Left cardiac atrium (tissue), 4 donors: ENCODE measurements around the gene NFKBIB. TPM values are rescaled to one million over a fixed set of nuclear protein-coding genes. Genes with fewer than 3 reads are reported as not detected.
"Not testable (repeated sequence)": the region's sequence is repeated elsewhere in the genome, so short reads cannot be mapped to it uniquely, and the experiment has no call there.

Experiments used
- ATAC-seq, 2 donors: fragments of 200-7000 bp; cut with Tn5 transposase; one replicate each; pipeline ENCODE4 v1.9.1; 2020; ENCODE audit warnings: mild to moderate bottlenecking in 2 of 2, moderate library complexity in 2 of 2
- DNase-seq: peaks from one replicate; pipeline ENCODE4 v3.0.0-alpha.2; 2020
- intact Hi-C, 2 donors: fragments of 100-400 bp; cut with DNase I; formaldehyde crosslinking; loops; one replicate each; pipeline versions ENCODE4 v1.14.1 to v1.15.1; 2022 to 2023
- total RNA-seq, 2 donors: library from RNA; stranded (reverse); fragmentation: NEBNext Ultra II Directional; extraction: Animal tissue kit (Norgen Biotek cat#: 25700); gene quantifications; one replicate each; pipeline ENCODE4 v1.2.1, GENCODE V29; 2021
- donor health status: DM: no; HTN: yes; CAD: no.
- donor health status: DM: no; HTN: yes; CAD: no; lungs with severe emphysema.
- donor health status: DM: yes; HTN: yes; CAD: no.
- donor health status: Dilated cardiomyopathy.

The NFKBIB gene
- total RNA-seq, 2 donors from 2014 or later = 17.9 to 23.0 TPM

GRCh38 chr19:38869836-38870607 is 29.7 kb upstream of the NFKBIB start:
- intact Hi-C loops = no loop called here
- DNase-seq (peak; percentile 91), ATAC-seq (peak; percentile 94 to 97)

- intact Hi-C loops = no loop called here
- DNase-seq = no peak
- ATAC-seq = no peak
These were observed 29.2 kb upstream of the NFKBIB start for GRCh38 chr19:38870612-38871011.

GRCh38 chr19:38873400-38873799 is 26.4 kb upstream of the NFKBIB start:
- intact Hi-C loops, ATAC-seq, DNase-seq: not testable (repeated sequence)

DNA sequence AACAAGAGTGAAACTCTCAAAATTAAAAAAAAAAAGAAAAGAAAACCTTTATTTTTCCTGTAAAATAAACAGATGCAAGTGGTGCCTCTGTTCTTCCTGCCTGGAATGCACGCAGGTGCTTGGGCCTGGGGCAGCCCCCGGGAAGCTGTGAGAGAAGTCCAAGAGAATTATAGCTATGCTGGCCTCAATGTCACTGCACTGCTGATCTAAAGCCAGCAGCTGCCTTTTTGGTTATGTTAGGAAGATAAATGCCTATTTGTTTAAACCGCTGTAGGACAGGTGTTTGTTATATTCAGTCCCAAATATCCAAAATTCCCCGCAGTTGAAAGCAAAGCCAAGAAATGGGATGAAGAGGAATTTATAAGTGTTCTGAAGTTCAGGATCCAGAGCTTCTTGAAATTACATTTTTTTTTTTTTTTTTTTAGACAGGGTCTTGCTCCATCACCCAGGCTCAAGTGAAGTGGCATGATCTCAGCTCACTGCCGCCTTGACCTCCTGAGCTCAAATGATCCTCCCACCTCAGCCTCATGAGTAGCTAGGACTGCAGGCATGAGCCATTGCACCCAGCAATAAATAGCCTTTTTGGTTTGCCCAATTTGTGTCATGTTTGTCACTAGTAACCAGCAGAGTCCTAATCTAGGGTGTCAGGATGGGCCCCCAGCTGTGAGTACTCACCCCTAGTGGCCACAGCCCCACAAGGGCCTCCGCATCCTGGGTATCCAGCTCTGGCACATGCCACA is 23.9 kb upstream of the NFKBIB start:
- ATAC-seq (no peak), DNase-seq (no peak)
- intact Hi-C loops = no loop called here

DNA sequence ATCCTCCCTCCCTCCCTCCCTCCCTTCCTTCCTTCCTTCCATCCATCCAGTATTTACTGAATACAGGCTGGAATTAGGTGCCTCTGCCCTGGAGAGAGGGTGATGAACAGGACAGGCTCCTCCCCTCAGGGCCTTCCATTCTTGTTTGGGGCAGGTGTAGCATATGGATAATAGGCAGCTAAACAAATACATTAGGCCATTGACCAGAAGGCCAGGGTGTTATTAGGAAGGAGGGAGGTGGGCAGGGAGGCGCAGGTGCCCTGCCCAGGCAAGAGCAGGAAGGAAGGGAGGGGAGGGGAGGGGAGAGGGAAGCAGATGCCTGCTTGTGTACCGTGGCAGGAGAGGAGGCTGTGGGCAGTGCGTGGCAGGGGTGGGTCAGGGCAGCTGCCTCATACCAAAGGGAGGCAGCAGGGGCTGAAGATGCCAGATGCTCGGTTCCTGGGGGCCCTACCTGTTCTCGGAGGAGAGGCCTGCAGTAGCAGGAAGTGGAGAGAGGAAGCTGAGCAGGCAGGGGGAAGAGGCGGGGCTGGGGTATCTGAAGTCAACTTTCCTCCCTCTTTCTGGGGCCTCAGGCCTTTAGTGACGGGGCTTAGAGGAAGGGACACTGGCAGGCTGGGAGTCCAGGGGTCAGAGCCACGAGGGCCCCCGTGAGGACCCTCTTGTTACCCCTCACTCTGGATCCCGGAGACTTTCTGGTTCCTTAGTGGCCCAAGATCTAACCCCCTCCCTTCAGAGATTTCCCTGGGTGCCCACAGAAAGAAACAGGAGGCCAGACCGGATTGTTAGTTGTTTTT is 21.8 kb upstream of the NFKBIB start, which contains the start of gene RINL:
Gene RINL, minus strand, starts transcription at position 495 of the 794 bp plus-strand sequence. CDS start 1,533 bp downstream, outside the sequence.
- peak; percentile 40 to 72 for ATAC-seq
- intact Hi-C loops = no loop called here
- DNase-seq = peak; percentile 33

DNA sequence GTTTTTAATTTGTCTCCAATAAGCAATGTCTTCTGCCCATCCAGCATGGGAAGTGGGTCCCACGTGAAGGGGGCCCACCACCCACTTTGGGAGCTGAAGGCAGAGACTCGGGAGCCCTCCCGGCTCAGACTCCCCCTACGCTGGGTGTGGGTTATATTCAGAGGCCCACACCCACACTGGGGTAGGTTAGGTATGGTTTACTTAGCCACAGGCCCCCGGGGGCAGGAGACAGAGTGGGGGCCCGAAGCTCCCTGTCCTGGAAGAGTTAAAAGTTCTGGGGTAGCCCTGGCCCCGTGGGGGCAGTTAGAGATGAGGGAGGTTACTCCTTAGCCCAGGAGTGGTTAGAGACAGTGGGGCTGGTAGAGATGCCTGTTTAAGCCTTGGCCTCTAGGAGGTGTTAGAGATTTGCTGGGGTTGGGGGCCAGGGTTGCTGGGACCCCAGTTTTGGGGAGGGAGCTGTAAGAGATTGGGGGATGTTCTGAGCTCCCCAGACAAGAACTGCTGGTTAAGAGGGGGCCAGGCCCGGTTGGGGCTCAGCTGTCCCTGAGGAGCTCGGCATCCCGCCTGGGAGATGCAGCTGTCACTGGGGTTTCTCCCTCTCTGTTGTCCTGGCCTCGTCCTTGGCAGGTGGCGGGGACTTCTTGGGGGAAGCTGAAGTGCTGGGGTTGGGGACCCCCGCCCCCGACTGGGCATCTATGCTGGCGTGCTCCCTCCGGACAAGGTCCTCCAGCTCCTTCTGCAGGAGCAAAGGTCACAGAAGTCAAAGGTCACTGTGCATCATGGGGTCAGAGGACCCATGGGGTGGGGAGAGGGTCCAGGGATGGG is 21.0 kb upstream of the NFKBIB start:
- DNase-seq (no peak), ATAC-seq (no peak)
- intact Hi-C loops = no loop called here

DNA sequence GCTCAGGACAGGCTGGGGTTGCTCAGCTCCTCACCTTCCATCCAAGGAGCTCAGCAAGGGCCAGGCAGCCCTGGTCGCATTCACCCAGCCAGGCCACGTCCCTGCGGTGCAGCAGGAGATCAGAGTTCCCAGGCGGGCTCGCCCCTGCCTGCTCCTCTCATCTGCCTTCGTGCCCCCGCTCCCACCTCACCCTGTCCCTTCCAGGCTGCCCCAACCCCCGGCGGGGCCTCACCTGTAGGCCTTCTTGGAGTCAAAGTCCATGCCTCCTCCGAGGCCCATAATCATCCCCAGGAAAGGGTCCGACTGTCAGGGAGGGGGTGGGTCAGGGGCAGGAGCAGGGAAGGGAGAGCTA is 20.4 kb upstream of the NFKBIB start:
- ATAC-seq (no peak), DNase-seq (no peak)
- intact Hi-C loops = no loop called here

DNA sequence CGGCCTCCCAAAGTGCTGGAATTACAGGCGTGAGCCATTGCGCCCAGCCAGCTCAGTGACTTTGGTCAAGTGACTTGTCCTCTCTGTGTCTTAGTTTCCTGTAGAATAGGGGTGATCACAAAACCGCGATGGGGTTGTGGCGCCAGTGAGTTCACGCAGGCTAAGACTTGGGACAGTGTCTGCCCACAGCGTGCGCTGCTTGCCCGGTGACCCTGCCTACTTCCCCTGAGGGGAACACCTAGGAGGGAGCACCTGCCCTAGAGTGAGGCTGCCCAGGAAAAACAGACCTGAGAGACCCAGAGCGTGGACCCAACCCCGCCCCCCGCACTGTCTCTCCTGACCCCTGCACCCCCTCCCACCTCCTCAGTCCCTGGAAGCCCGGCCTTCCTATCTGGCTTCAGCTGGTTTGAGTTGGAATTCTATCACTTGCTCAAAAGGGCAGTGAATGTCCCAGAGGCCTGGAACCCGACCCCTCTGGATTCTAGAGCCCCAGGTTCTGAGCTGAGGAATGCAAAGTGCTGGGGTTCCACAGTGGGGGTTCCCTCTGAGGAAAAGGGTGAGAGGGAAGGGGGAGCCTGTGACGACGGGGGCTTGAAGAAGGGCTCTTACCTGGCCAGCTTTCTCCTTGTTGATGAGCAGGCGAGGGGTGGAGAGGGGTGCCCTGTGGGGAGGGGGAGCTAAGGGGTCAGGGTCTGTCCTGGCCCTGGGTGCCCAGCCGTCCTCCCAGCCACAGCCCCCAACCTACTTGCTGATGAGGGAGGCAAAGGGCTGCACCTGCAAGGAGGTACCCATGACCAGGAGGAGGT is 19.5 kb upstream of the NFKBIB start:
- DNase-seq (no peak), ATAC-seq (no peak)
- intact Hi-C loops = no loop called here

- intact Hi-C loops = no loop called here
- no peak for ATAC-seq
- DNase-seq = no peak
These were observed 18.7 kb upstream of the NFKBIB start for GRCh38 chr19:38880882-38881609.

GRCh38 chr19:38883286-38883685 is 16.5 kb upstream of the NFKBIB start:
- ATAC-seq (no peak), DNase-seq (no peak)
- intact Hi-C loops = no loop called here

DNA sequence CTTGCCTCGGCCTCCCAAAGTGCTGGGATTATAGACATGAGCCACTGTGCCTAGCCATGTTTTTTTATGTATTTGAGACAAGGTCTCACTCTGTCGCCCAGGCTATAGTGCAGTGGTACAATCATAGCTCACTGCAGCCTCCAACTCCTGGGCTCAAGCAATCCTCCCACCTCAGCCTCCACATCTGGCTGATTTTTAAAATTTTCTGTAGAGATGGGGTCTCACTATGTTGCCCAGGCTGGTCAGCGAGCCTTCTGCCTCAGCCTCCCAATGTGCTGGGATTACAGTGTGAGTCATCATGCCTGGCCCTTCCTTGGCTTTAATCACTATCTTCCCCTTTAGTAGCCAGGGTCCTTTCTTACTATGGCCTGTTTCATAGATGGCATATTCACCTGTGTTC is 15.1 kb upstream of the NFKBIB start:
- not testable (repeated sequence) for ATAC-seq

GRCh38 chr19:38888876-38889275 is 10.9 kb upstream of the NFKBIB start:
- intact Hi-C loops = no loop called here
- no peak for ATAC-seq
- no peak for DNase-seq

More for the DNA sequence above, 15.1 kb upstream of the NFKBIB start:
- intact Hi-C loops, DNase-seq: not testable (repeated sequence)

DNA sequence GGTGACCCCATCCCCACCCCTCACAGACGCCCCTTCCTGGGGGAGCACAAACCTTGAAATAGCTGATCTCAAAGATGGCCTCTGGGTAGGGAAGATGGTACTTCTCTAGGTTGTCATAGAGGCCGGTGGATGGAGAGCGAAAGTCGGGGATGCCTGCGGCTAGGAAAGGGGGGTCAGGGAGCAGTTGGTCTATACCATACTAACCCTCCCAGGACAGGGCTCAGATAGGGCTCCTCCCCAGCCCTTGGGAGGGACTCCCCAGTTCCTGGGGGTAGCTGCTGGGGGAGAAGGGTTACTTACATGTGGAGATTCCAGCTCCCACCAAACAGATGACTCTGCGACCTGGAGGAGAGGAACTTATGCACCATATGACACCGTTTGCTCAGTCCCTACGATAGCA is 10.0 kb upstream of the NFKBIB start:
- DNase-seq (no peak), ATAC-seq (no peak)
- intact Hi-C loops = no loop called here

- intact Hi-C loops = no loop called here
- ATAC-seq = peak in 1 of 2 donors; percentile 53
- no peak for DNase-seq
These were observed 9.1 kb upstream of the NFKBIB start for GRCh38 chr19:38890686-38891085.

- DNase-seq = no peak
- no peak for ATAC-seq
- intact Hi-C loops = no loop called here
These were observed 8.0 kb upstream of the NFKBIB start for GRCh38 chr19:38891771-38892170.

DNA sequence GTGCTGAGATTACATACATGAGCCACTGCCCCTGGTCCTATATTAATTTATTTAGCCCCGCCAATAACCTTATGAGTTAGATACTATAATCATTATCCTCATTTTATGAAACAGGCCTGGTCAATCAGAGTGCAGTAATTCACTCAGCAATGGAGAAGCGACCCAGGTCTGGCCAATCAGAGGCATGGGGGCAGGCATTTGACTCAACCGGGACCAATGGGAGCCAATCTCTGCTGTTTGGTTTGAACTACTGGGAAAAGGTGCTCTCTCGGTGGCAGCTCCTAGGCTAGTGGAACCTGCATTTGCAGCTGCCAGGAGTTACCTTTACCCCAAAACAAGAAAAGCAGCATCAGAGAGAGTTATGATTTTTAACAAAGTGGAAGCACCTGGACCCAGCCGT is 6.9 kb upstream of the NFKBIB start:
- no peak for ATAC-seq
- no peak for DNase-seq
- intact Hi-C loops = no loop called here

DNA sequence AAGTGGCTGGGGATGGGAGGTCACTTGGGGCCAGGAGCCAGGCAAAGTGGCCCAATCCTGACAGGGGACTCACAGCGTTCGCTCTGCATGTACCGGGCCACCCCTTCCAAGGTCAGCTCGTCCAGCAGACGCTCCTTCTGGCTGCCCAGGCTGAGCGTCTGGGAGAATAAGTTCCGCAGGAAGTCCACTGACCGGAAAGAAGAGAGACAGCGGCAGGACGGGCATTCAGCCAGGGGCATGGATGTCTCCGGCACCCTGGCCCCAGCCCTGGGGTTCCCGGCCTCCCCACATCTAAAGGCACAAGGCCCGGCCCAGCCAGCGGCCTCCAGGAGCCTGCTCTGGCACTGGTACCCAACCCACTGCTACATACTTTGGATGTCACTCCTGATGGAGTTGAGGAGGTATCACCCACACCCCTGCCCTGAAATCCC is 6.4 kb upstream of the NFKBIB start:
- no peak for DNase-seq
- no peak for ATAC-seq
- intact Hi-C loops = no loop called here
